ENCODE results near the gene VENTX. TPM values are rescaled to one million over a fixed set of nuclear protein-coding genes. Genes with fewer than 3 reads are reported as not detected.

VENTX gene
- total RNA-seq, 1 donor from 2014 or later = not detected

- H3K9me3 Mint-ChIP-seq = no peaks in the 10 kb centered on the region
- intact Hi-C loops (cut with micrococcal nuclease) = loop anchor here (10.0 kb wide), 2 partner anchors 296 to 454 kb away; partner anchors contain the start of gene NKX6-2
- no peak overlapping the region for H3K27ac Mint-ChIP-seq
- no peak for DNase-seq (ENCODE audit: low spot score)
- peaks cover 13% of the 10 kb centered on the region for H3K4me1 Mint-ChIP-seq (ENCODE audit: low read depth)
- no peaks in the 10 kb centered on the region for H3K36me3 Mint-ChIP-seq (ENCODE audit: low read depth)
- H3K4me3 Mint-ChIP-seq (ENCODE audit: low read depth) = no peak overlapping the region
- H3K27me3 Mint-ChIP-seq (ENCODE audit: low read depth) = peaks cover 51% of the 10 kb centered on the region
Observed at GRCh38 chr10:133238466-133238804, 780 bp downstream of the VENTX start.

GRCh38 chr10:133239990-133240389 is 2.3 kb downstream of the VENTX start:
- Mint-ChIP-seq H3K36me3 (ENCODE audit: low read depth) (no peaks in the 10 kb centered on the region), H3K4me3 (ENCODE audit: low read depth) (no peak overlapping the region), H3K27me3 (ENCODE audit: low read depth) (peaks cover 39% of the 10 kb centered on the region), H3K4me1 (ENCODE audit: low read depth) (peaks cover 12% of the 10 kb centered on the region), H3K9me3 (no peaks in the 10 kb centered on the region), H3K27ac (no peak overlapping the region)
- DNase-seq (ENCODE audit: low spot score) = no peak
- intact Hi-C loops (cut with micrococcal nuclease) = loop anchor here (10.0 kb wide), 2 partner anchors 295 to 455 kb away; partner anchors contain the start of gene NKX6-2

- Mint-ChIP-seq H3K27ac (no peak overlapping the region), H3K9me3 (no peaks in the 10 kb centered on the region), H3K4me1 (ENCODE audit: low read depth) (peaks cover 10% of the 10 kb centered on the region), H3K36me3 (ENCODE audit: low read depth) (no peaks in the 10 kb centered on the region), H3K27me3 (ENCODE audit: low read depth) (peaks cover 34% of the 10 kb centered on the region), H3K4me3 (ENCODE audit: low read depth) (peak overlapping the region; percentile 47)
- intact Hi-C loops (cut with micrococcal nuclease) = no loop called here
- no peak for DNase-seq (ENCODE audit: low spot score)
Observed at GRCh38 chr10:133241501-133242205, 4.0 kb downstream of the VENTX start.

GRCh38 chr10:133242611-133243356 is 5.1 kb downstream of the VENTX start:
- intact Hi-C loops (cut with micrococcal nuclease) = no loop called here
- H3K36me3 Mint-ChIP-seq (ENCODE audit: low read depth) = no peaks in the 10 kb centered on the region
- H3K4me1 Mint-ChIP-seq (ENCODE audit: low read depth) = peaks cover 10% of the 10 kb centered on the region
- H3K4me3 Mint-ChIP-seq (ENCODE audit: low read depth) = no peak overlapping the region
- H3K9me3 Mint-ChIP-seq = no peaks in the 10 kb centered on the region
- peaks cover 34% of the 10 kb centered on the region for H3K27me3 Mint-ChIP-seq (ENCODE audit: low read depth)
- no peak overlapping the region for H3K27ac Mint-ChIP-seq
- DNase-seq (ENCODE audit: low spot score) = no peak

- Mint-ChIP-seq H3K27me3 (ENCODE audit: low read depth) (peaks cover 29% of the 10 kb centered on the region), H3K27ac (no peak overlapping the region), H3K4me1 (ENCODE audit: low read depth) (peaks cover 10% of the 10 kb centered on the region), H3K36me3 (ENCODE audit: low read depth) (no peaks in the 10 kb centered on the region), H3K4me3 (ENCODE audit: low read depth) (no peak overlapping the region), H3K9me3 (no peaks in the 10 kb centered on the region)
- no peak for DNase-seq (ENCODE audit: low spot score)
- intact Hi-C loops (cut with micrococcal nuclease) = no loop called here
Observed at GRCh38 chr10:133243593-133243992, 5.9 kb downstream of the VENTX start.

- H3K36me3 Mint-ChIP-seq (ENCODE audit: low read depth) = no peaks in the 10 kb centered on the region
- no peak overlapping the region for H3K27ac Mint-ChIP-seq
- H3K27me3 Mint-ChIP-seq (ENCODE audit: low read depth) = peaks cover 19% of the 10 kb centered on the region
- DNase-seq (ENCODE audit: low spot score) = no peak
- H3K4me3 Mint-ChIP-seq (ENCODE audit: low read depth) = no peak overlapping the region
- intact Hi-C loops (cut with micrococcal nuclease) = no loop called here
- peaks cover 10% of the 10 kb centered on the region for H3K4me1 Mint-ChIP-seq (ENCODE audit: low read depth)
- no peaks in the 10 kb centered on the region for H3K9me3 Mint-ChIP-seq
Observed at GRCh38 chr10:133245439-133246235, 8.0 kb downstream of the VENTX start.

- no peak overlapping the region for H3K4me3 Mint-ChIP-seq (ENCODE audit: low read depth)
- no peaks in the 10 kb centered on the region for H3K36me3 Mint-ChIP-seq (ENCODE audit: low read depth)
- intact Hi-C loops (cut with micrococcal nuclease) = no loop called here
- H3K9me3 Mint-ChIP-seq = no peaks in the 10 kb centered on the region
- H3K27ac Mint-ChIP-seq = no peak overlapping the region
- peaks cover 13% of the 10 kb centered on the region for H3K27me3 Mint-ChIP-seq (ENCODE audit: low read depth)
- H3K4me1 Mint-ChIP-seq (ENCODE audit: low read depth) = peaks cover 7% of the 10 kb centered on the region
- DNase-seq (ENCODE audit: low spot score) = no peak
Observed at GRCh38 chr10:133246236-133246626, 8.6 kb downstream of the VENTX start.

GRCh38 chr10:133247681-133248333 is 10.2 kb downstream of the VENTX start:
- intact Hi-C loops (cut with micrococcal nuclease) = no loop called here
- no peaks in the 10 kb centered on the region for H3K9me3 Mint-ChIP-seq
- H3K4me3 Mint-ChIP-seq (ENCODE audit: low read depth) = no peak overlapping the region
- peaks cover 4% of the 10 kb centered on the region for H3K27me3 Mint-ChIP-seq (ENCODE audit: low read depth)
- H3K27ac Mint-ChIP-seq = no peak overlapping the region
- H3K36me3 Mint-ChIP-seq (ENCODE audit: low read depth) = no peaks in the 10 kb centered on the region
- no peak for DNase-seq (ENCODE audit: low spot score)
- H3K4me1 Mint-ChIP-seq (ENCODE audit: low read depth) = no peaks in the 10 kb centered on the region

GRCh38 chr10:133248334-133248715 is 10.7 kb downstream of the VENTX start:
- intact Hi-C loops (cut with micrococcal nuclease) = no loop called here
- H3K4me3 Mint-ChIP-seq (ENCODE audit: low read depth) = no peak overlapping the region
- no peaks in the 10 kb centered on the region for H3K4me1 Mint-ChIP-seq (ENCODE audit: low read depth)
- no peak overlapping the region for H3K27ac Mint-ChIP-seq
- H3K36me3 Mint-ChIP-seq (ENCODE audit: low read depth) = no peaks in the 10 kb centered on the region
- no peaks in the 10 kb centered on the region for H3K9me3 Mint-ChIP-seq
- no peak for DNase-seq (ENCODE audit: low spot score)
- H3K27me3 Mint-ChIP-seq (ENCODE audit: low read depth) = peaks cover 4% of the 10 kb centered on the region

- DNase-seq (ENCODE audit: low spot score) = no peak
- no peak overlapping the region for H3K27ac Mint-ChIP-seq
- no peaks in the 10 kb centered on the region for H3K4me1 Mint-ChIP-seq (ENCODE audit: low read depth)
- H3K4me3 Mint-ChIP-seq (ENCODE audit: low read depth) = no peak overlapping the region
- no peaks in the 10 kb centered on the region for H3K9me3 Mint-ChIP-seq
- H3K36me3 Mint-ChIP-seq (ENCODE audit: low read depth) = no peaks in the 10 kb centered on the region
- H3K27me3 Mint-ChIP-seq (ENCODE audit: low read depth) = peaks cover 4% of the 10 kb centered on the region
- intact Hi-C loops (cut with micrococcal nuclease) = no loop called here
Observed at GRCh38 chr10:133249094-133249780, 11.6 kb downstream of the VENTX start.

GRCh38 chr10:133249975-133250754 is 12.5 kb downstream of the VENTX start:
- no peak overlapping the region for H3K27ac Mint-ChIP-seq
- H3K4me1 Mint-ChIP-seq (ENCODE audit: low read depth) = no peaks in the 10 kb centered on the region
- no peaks in the 10 kb centered on the region for H3K36me3 Mint-ChIP-seq (ENCODE audit: low read depth)
- intact Hi-C loops (cut with micrococcal nuclease) = no loop called here
- no peaks in the 10 kb centered on the region for H3K9me3 Mint-ChIP-seq
- no peak overlapping the region for H3K4me3 Mint-ChIP-seq (ENCODE audit: low read depth)
- DNase-seq (ENCODE audit: low spot score) = no peak
- H3K27me3 Mint-ChIP-seq (ENCODE audit: low read depth) = peaks cover 4% of the 10 kb centered on the region

All from activated T-helper 2 cell treated with anti-CD3 and anti-CD28 coated beads, Interferon-gamma antibody, Interleukin-2, Interleukin-4, amounts not matched to agents 10 μg/mL and 5 μg/mL and 100 μg/mL, durations not matched to agents 14 hours and 24 hours and 36 hours (primary cell).